HepG2 (cell line): ENCODE data around the gene PPM1H. TPM values are rescaled to one million over a fixed set of nuclear protein-coding genes. Genes with fewer than 3 reads are reported as not detected.
"Not testable (repeated sequence)": the region's sequence is repeated elsewhere in the genome, so short reads cannot be mapped to it uniquely, and the experiment has no call there.

Experiments used
- ATAC-seq: fragments of 200-7000 bp; cut with Tn5 transposase; 3 replicates; pipeline ENCODE4 v1.9.1; 2020; ENCODE audit warnings: mild to moderate bottlenecking, moderate library complexity
- BruUV-seq: library from RNA; stranded (reverse); fragments of 400-500 nt; replicated peaks from 2 replicates; lab custom pipeline; 2021; lab: Mats Ljungman, UMichigan
- CTCF ChIA-PET: fragments of 300-600 bp; formaldehyde crosslinking; extraction: SDS; loops from one replicate; lab custom pipeline; 2021; ENCODE audit warnings: low total read pairs, inconsistent platforms, low intra/inter-chr PET ratio; lab: Yijun Ruan, JAX
- POLR2A ChIA-PET: fragments of 350-600 bp; sonication (Branson Sonifier 250); formaldehyde crosslinking; loops from one replicate; lab custom pipeline; 2020; ENCODE audit warnings: antibody characterized with exemption, inconsistent platforms; lab: Yijun Ruan, JAX
- DNase-seq: peaks from one replicate; pipeline ENCODE4 v3.0.0-alpha.2; 2015; ENCODE audit warnings: low spot score
- FAIRE-seq: peaks from 3 replicates; lab custom pipeline; 2011; peaks lifted over from hg19 to GRCh38; lab: Jason Lieb, UNC
- H2AFZ ChIP-seq: one replicate; pipeline ENCODE4 v1.6.1; 2011; ENCODE audit warnings: low read length, inconsistent platforms
- H3K27ac ChIP-seq: fragments of 300-600 bp; 3 replicates; pipeline ENCODE4 v1.8.0; 2011; ENCODE audit warnings: mixed run types, mild to moderate bottlenecking, mixed read lengths, low read length, inconsistent platforms; ENCODE audit not compliant: insufficient read depth; ENCODE audit errors: extremely low read length
- H3K27me3 ChIP-seq, 2 experiments: fragments of 200-600 bp in 1 of 2; 2 replicates in 1 of 2; 3 replicates in 1 of 2; pipeline versions ENCODE4 v1.6.0 to v1.8.0; 2011; ENCODE audit warnings: low read length in 2 of 2, mild to moderate bottlenecking in 2 of 2, moderate library complexity in 2 of 2, inconsistent platforms in 1 of 2; ENCODE audit not compliant: insufficient read depth in 2 of 2, control insufficient read depth in 1 of 2
- H3K36me3 ChIP-seq, 2 experiments: fragments of 200-600 bp in 1 of 2; replicated peaks in 1 of 2; 2 replicates in 1 of 2; 3 replicates in 1 of 2; pipeline versions ENCODE4 v1.5.1 to v1.8.0; 2011; ENCODE audit warnings: low read length in 2 of 2, inconsistent platforms in 1 of 2; ENCODE audit not compliant: insufficient read depth in 2 of 2, control insufficient read depth in 1 of 2
- H3K4me1 ChIP-seq: 2 replicates; pipeline ENCODE4 v1.5.1; 2012; ENCODE audit warnings: low read length, inconsistent platforms; ENCODE audit not compliant: insufficient read depth
- H3K4me2 ChIP-seq: 2 replicates; pipeline ENCODE4 v1.6.0; 2011; ENCODE audit warnings: low read depth, low read length, inconsistent platforms
- H3K4me3 ChIP-seq, 3 experiments: fragments of 200-600 bp in 1 of 3; sonication (generic), shearing (Covaris generic) in 1 of 3; replicated peaks in 1 of 3; 2 replicates each; pipeline ENCODE4 v1.5.1; 2011 to 2016; ENCODE audit warnings: low read length in 3 of 3, inconsistent platforms in 2 of 3, low read depth in 2 of 3, mild to moderate bottlenecking in 2 of 3, control low read depth in 1 of 3, mixed read lengths in 1 of 3; ENCODE audit not compliant: insufficient read depth in 1 of 3
- H3K79me2 ChIP-seq: one replicate; pipeline ENCODE4 v1.6.1; 2011; ENCODE audit warnings: low read length, inconsistent platforms; ENCODE audit not compliant: insufficient read depth
- H3K9ac ChIP-seq: 2 replicates; pipeline ENCODE4 v1.6.0; 2011; ENCODE audit warnings: mild to moderate bottlenecking, low read depth, low read length, inconsistent platforms; ENCODE audit not compliant: insufficient read depth
- H3K9me3 ChIP-seq: 2 replicates; pipeline ENCODE4 v1.5.1; 2012; ENCODE audit warnings: mild to moderate bottlenecking, low read length
- H4K20me1 ChIP-seq: 2 replicates; pipeline ENCODE4 v1.6.0; 2011; ENCODE audit warnings: inconsistent platforms, mild to moderate bottlenecking, low read length, moderate library complexity; ENCODE audit not compliant: insufficient read depth
- GZF1 ChIP-seq: sonication (generic); formaldehyde crosslinking; IDR thresholded peaks from 2 replicates; pipeline ENCODE4 v1.5.1; 2020; ENCODE audit warnings: mild to moderate bottlenecking, missing genetic modification reagents
- ZNF577 ChIP-seq: sonication (generic); formaldehyde crosslinking; IDR thresholded peaks from 2 replicates; pipeline ENCODE4 v1.4.0; 2020; ENCODE audit warnings: mild to moderate bottlenecking, low read depth, missing genetic modification reagents, borderline replicate concordance
- WGBS: methylation state at CpG from one replicate; pipeline ENCODE4 v1.1.6; 2017; ENCODE audit warnings: low lambda C conversion rate; 5-methylcytosine and 5-hydroxymethylcytosine counted together
- in situ Hi-C: cut with HindIII; loops from 2 replicates; pipeline ENCODE4 v1.10.0; 2017; ENCODE audit warnings: low pct_unique_long_range_greater_than_20kb; ENCODE audit not compliant: extremely low pct_ligation_motif_present
- intact Hi-C: fragments of 100-400 bp; cut with micrococcal nuclease; formaldehyde crosslinking; loops from one replicate; pipeline ENCODE4 v1.10.0; 2022; ENCODE audit not compliant: unreplicated experiment
- polyA plus RNA-seq, 8 experiments: library from polyadenylated mRNA; depleted of rRNA in 3 of 8; stranded (reverse) in 7 of 8; unstranded in 1 of 8; fragments of >200 nt; fragmentation: Illumina TruSeq in 4 of 8; extraction: Trizol in 4 of 8; gene quantifications; 2 replicates each; pipeline versions ENCODE4 v1.2.1 to v1.2.3, GENCODE V29; 2011 to 2016; ENCODE audit warnings: low read depth in 4 of 8, missing spikeins in 1 of 8, mixed read lengths in 1 of 8; ENCODE audit not compliant: insufficient read depth in 1 of 8
- total RNA-seq, 5 experiments: library from RNA; depleted of rRNA; stranded (reverse); fragments of >200 nt; fragmentation: Illumina TruSeq; extraction: Trizol; gene quantifications; 2 replicates each; pipeline ENCODE4 v1.2.3, GENCODE V29; 2016; ENCODE audit warnings: low read depth in 1 of 5
- TF ChIP-seq, protein P1 (sequence below): sonication (generic); formaldehyde crosslinking; conservative IDR thresholded peaks from 2 replicates; pipeline ENCODE4 v1.4.0; 2020; ENCODE audit warnings: mild to moderate bottlenecking, missing genetic modification reagents, moderate library complexity
- TF ChIP-seq, protein P2 (sequence below), 2 experiments: sonication (generic) in 1 of 2; formaldehyde crosslinking in 1 of 2; IDR thresholded peaks; 2 replicates each; pipeline versions ENCODE4 v1.6.1 to v1.9.0; 2014 to 2022; ENCODE audit warnings: antibody characterized with exemption in 1 of 2, borderline replicate concordance in 1 of 2, inconsistent platforms in 1 of 2, low read depth in 1 of 2, missing genetic modification reagents in 1 of 2

PPM1H gene
- total and polyA plus RNA-seq, 2 of the 13 experiments (the other 11 are each of a cell fraction or from before 2014, with no cell fraction given): 29.1 to 38.1 TPM

- TF ChIP-seq, protein P1, sequence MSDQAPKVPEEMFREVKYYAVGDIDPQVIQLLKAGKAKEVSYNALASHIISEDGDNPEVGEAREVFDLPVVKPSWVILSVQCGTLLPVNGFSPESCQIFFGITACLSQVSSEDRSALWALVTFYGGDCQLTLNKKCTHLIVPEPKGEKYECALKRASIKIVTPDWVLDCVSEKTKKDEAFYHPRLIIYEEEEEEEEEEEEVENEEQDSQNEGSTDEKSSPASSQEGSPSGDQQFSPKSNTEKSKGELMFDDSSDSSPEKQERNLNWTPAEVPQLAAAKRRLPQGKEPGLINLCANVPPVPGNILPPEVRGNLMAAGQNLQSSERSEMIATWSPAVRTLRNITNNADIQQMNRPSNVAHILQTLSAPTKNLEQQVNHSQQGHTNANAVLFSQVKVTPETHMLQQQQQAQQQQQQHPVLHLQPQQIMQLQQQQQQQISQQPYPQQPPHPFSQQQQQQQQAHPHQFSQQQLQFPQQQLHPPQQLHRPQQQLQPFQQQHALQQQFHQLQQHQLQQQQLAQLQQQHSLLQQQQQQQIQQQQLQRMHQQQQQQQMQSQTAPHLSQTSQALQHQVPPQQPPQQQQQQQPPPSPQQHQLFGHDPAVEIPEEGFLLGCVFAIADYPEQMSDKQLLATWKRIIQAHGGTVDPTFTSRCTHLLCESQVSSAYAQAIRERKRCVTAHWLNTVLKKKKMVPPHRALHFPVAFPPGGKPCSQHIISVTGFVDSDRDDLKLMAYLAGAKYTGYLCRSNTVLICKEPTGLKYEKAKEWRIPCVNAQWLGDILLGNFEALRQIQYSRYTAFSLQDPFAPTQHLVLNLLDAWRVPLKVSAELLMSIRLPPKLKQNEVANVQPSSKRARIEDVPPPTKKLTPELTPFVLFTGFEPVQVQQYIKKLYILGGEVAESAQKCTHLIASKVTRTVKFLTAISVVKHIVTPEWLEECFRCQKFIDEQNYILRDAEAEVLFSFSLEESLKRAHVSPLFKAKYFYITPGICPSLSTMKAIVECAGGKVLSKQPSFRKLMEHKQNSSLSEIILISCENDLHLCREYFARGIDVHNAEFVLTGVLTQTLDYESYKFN (CRISPR knock-in tag): no peak
- TF ChIP-seq, protein P2, sequence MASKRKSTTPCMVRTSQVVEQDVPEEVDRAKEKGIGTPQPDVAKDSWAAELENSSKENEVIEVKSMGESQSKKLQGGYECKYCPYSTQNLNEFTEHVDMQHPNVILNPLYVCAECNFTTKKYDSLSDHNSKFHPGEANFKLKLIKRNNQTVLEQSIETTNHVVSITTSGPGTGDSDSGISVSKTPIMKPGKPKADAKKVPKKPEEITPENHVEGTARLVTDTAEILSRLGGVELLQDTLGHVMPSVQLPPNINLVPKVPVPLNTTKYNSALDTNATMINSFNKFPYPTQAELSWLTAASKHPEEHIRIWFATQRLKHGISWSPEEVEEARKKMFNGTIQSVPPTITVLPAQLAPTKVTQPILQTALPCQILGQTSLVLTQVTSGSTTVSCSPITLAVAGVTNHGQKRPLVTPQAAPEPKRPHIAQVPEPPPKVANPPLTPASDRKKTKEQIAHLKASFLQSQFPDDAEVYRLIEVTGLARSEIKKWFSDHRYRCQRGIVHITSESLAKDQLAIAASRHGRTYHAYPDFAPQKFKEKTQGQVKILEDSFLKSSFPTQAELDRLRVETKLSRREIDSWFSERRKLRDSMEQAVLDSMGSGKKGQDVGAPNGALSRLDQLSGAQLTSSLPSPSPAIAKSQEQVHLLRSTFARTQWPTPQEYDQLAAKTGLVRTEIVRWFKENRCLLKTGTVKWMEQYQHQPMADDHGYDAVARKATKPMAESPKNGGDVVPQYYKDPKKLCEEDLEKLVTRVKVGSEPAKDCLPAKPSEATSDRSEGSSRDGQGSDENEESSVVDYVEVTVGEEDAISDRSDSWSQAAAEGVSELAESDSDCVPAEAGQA (IDR thresholded peaks at IDR 0.05; ENCODE audit: low read depth): no peak
- TF ChIP-seq, protein P2 (CRISPR knock-in tag; IDR thresholded peaks at IDR 0.05; ENCODE audit: borderline replicate concordance): no peak
- TF ChIP-seq ZNF577 (no peak), GZF1 (CRISPR knock-in tag) (no peak)
Observed at GRCh38 chr12:62943779-62944395, 8.9 kb upstream of the PPM1H start (continued).

GRCh38 chr12:62942316-62942715 lies 7.4 kb upstream of the PPM1H start:
- H3K9me3 ChIP-seq, H3K4me3 ChIP-seq, H3K4me2 ChIP-seq, H4K20me1 ChIP-seq, DNase-seq, in situ Hi-C loops, intact Hi-C loops, H3K4me1 ChIP-seq, H3K27me3 ChIP-seq, H3K9ac ChIP-seq, CTCF ChIA-PET, H3K36me3 ChIP-seq, ATAC-seq, POLR2A ChIA-PET, H2AFZ ChIP-seq, BruUV-seq, H3K79me2 ChIP-seq, H3K27ac ChIP-seq, FAIRE-seq: not testable (repeated sequence)
- whole genome bisulfite sequencing: 54% methylated on average over 4 of the region's 4 CpGs
